Upper lobe of left lung (tissue), 6 donors: ENCODE results near the gene ARHGEF10L. TPM values are rescaled to one million over a fixed set of nuclear protein-coding genes. Genes with fewer than 3 reads are reported as not detected.
A peak's percentile ranks its signal among the peaks of the same experiment; 100 is the strongest.

ENCODE experiments used
- ATAC-seq, 2 donors: fragments of 200-7000 bp; cut with Tn5 transposase; one replicate each; pipeline ENCODE4 v1.9.1; 2022; ENCODE audit warnings: mild to moderate bottlenecking in 2 of 2, moderate library complexity in 2 of 2; ENCODE audit not compliant: low FRiP score in 2 of 2
- DNase-seq, 2 donors: peaks; one replicate each; pipeline ENCODE4 v3.0.0-alpha.2; 2019 to 2020
- H3K27ac ChIP-seq, 4 donors: fragments of 200-600 bp; sonication (generic); one replicate each; pipeline ENCODE4 v1.5.1; 2016 to 2019
- H3K27me3 ChIP-seq, 4 donors: fragments of 200-600 bp; sonication (generic); one replicate each; pipeline ENCODE4 v1.5.1; 2017 to 2019
- H3K36me3 ChIP-seq, 4 donors: fragments of 200-600 bp; sonication (generic); one replicate each; pipeline ENCODE4 v1.5.1; 2016 to 2019
- H3K4me1 ChIP-seq, 4 donors: fragments of 200-600 bp; sonication (generic); one replicate each; pipeline ENCODE4 v1.5.1; 2018 to 2019
- H3K4me3 ChIP-seq, 4 donors: fragments of 200-600 bp; sonication (generic); one replicate each; pipeline ENCODE4 v1.5.1; 2017 to 2019; ENCODE audit warnings: mild to moderate bottlenecking in 2 of 4, moderate library complexity in 1 of 4
- H3K9me3 ChIP-seq, 4 donors: fragments of 200-600 bp; sonication (generic); one replicate each; pipeline ENCODE4 v1.5.1; 2018 to 2019
- EP300 ChIP-seq, 4 donors: sonication (generic); formaldehyde crosslinking; IDR thresholded peaks; one replicate each; pipeline ENCODE4 v1.5.1; 2017; ENCODE audit warnings: antibody characterized with exemption in 4 of 4, control low read depth in 2 of 4
- POLR2A ChIP-seq, 4 donors: fragments of 450-650 bp; IDR thresholded peaks; one replicate each; pipeline ENCODE4 v1.5.1; 2016 to 2017; ENCODE audit warnings: antibody characterized with exemption in 4 of 4, mild to moderate bottlenecking in 2 of 4
- POLR2AphosphoS5 ChIP-seq, 2 donors: sonication (generic); formaldehyde crosslinking; IDR thresholded peaks; one replicate each; pipeline ENCODE4 v1.5.1; 2017; ENCODE audit warnings: antibody characterized with exemption in 2 of 2
- WGBS, 2 donors: methylation state at CpG; one replicate each; pipeline ENCODE4 v1.1.5; 2017 to 2018; 5-methylcytosine and 5-hydroxymethylcytosine counted together
- total RNA-seq, 6 donors: library from RNA; depleted of rRNA in 4 of 6; stranded (reverse); fragments of >200 nt in 4 of 6; gene quantifications; one replicate each; pipeline versions ENCODE4 v1.1.0 to v1.2.1, GENCODE V29; 2016 to 2021
- TF ChIP-seq, protein P1 (sequence below), 6 experiments: fragments of 450-650 bp in 4 of 6; fragments of 200-600 bp in 2 of 6; sonication (generic) in 2 of 6; IDR thresholded peaks; one replicate each; pipeline ENCODE4 v1.5.1; 2016 to 2019; ENCODE audit warnings: antibody characterized with exemption in 6 of 6
- donor health status: DM: no; HTN: no; CAD: no; lungs with moderate emphysema.
- donor health status: DM: no; HTN: yes; CAD: no; lungs with severe emphysema.

ARHGEF10L gene
- total RNA-seq, 6 donors from 2014 or later = 17.6 to 172 (median 50.0) TPM

DNA sequence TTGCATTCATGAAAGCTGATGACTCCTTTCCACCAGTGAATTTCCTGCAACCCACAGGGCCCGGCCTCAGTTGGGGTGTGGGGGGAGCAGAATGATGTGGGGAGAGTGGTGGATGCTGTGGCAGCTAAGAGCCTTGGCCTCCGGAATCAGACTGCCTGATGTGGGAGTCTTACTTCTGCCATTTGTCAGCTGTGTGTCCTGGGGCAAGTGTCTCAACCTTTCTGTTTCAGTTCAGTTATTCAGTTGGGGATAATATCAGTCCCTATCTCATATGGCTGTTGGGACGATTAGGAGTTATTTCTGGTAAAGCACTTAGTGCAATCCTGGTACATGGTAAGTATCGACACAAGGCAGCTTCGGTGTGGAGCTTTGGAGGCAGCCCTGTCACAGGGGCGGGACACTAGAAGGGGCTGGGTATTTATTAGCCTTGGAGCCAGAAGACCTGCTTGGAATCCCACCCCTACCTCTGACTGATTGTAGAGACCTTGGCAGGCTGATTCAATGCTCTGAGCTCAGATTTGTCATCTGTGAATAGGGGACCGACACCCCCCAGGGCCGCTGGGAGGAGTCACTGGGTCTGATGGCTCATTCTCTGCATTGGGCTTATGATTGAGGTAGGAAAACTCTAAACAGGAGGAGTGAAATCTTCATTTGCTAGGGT lies 19.6 kb downstream of the ARHGEF10L start:
- H3K27ac ChIP-seq = peak overlapping the region in 1 of 4 donors; percentile 32
- no peak for ATAC-seq
- H3K4me3 ChIP-seq = no peak overlapping the region
- 82 to 86% methylated on average over 4 to 8 of the region's 8 CpGs for WGBS, 2 donors
- no peaks in the 10 kb centered on the region for H3K36me3 ChIP-seq
- DNase-seq = no peak
- peaks cover 2 to 18% (median 5%) of the 10 kb centered on the region in 4 donors for H3K4me1 ChIP-seq
- no peaks in the 10 kb centered on the region for H3K27me3 ChIP-seq
- H3K9me3 ChIP-seq = no peaks in the 10 kb centered on the region
- no peak for TF ChIP-seq POLR2A (IDR thresholded peaks at IDR 0.05)
- TF ChIP-seq, protein P1, sequence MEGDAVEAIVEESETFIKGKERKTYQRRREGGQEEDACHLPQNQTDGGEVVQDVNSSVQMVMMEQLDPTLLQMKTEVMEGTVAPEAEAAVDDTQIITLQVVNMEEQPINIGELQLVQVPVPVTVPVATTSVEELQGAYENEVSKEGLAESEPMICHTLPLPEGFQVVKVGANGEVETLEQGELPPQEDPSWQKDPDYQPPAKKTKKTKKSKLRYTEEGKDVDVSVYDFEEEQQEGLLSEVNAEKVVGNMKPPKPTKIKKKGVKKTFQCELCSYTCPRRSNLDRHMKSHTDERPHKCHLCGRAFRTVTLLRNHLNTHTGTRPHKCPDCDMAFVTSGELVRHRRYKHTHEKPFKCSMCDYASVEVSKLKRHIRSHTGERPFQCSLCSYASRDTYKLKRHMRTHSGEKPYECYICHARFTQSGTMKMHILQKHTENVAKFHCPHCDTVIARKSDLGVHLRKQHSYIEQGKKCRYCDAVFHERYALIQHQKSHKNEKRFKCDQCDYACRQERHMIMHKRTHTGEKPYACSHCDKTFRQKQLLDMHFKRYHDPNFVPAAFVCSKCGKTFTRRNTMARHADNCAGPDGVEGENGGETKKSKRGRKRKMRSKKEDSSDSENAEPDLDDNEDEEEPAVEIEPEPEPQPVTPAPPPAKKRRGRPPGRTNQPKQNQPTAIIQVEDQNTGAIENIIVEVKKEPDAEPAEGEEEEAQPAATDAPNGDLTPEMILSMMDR (IDR thresholded peaks at IDR 0.05) = no peak
- no peak for TF ChIP-seq POLR2AphosphoS5 (IDR thresholded peaks at IDR 0.05)
- no peak for TF ChIP-seq EP300 (IDR thresholded peaks at IDR 0.05)

DNA sequence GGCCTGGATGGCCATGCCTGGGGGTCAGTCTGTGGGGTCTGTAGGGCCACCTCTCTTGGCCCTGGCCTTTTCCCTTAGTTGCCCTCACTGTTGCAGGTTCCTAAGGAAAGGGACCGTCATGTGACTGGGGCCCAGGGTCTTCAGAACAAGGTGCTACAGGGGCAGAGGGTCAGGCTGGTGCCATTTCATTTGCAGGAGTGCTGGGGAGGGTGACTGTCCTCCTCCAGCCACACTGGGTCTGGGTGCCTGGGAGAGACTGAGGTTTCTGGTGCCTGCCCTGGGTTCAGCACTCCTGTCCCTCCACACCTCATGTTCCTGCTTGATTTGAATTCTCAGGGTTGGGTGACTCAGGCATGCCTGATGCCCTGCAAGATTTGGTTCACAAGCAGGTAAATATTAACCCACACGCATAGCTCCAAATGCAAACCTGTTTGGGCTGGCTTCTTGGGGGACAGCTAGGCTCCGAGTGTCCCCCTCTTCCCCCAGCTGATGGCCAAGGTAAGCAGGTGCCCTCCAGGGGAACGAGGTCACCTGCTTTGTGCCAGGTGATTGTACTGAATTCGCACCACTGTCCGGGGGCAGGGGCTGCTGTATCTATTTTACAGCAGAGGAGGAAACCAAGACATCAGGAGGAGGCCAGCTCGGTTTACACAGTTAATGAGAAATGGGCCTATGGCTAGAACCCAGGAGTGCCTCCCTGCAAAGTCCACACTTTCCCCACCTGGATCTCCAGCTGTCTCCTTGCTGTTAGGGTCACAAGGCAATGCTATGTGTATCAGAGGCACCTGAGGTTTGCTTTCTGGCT lies 20.3 kb downstream of the ARHGEF10L start:
- H3K27ac ChIP-seq = peak overlapping the region in 3 of 4 donors; percentile 42 to 86 (median 77)
- H3K36me3 ChIP-seq = no peaks in the 10 kb centered on the region
- no peaks in the 10 kb centered on the region for H3K27me3 ChIP-seq
- WGBS, 2 donors = 70 to 80% methylated on average over 7 of the region's 7 CpGs
- no peaks in the 10 kb centered on the region for H3K9me3 ChIP-seq
- H3K4me1 ChIP-seq = peaks cover 2 to 26% (median 9%) of the 10 kb centered on the region in 4 donors
- TF ChIP-seq EP300 (IDR thresholded peaks at IDR 0.05) = no peak
- TF ChIP-seq, protein P1 (IDR thresholded peaks at IDR 0.05) = no peak
- no peak for TF ChIP-seq POLR2A (IDR thresholded peaks at IDR 0.05)
- TF ChIP-seq POLR2AphosphoS5 (IDR thresholded peaks at IDR 0.05) = no peak
- no peak for DNase-seq
- no peak overlapping the region for H3K4me3 ChIP-seq
- no peak for ATAC-seq

DNA sequence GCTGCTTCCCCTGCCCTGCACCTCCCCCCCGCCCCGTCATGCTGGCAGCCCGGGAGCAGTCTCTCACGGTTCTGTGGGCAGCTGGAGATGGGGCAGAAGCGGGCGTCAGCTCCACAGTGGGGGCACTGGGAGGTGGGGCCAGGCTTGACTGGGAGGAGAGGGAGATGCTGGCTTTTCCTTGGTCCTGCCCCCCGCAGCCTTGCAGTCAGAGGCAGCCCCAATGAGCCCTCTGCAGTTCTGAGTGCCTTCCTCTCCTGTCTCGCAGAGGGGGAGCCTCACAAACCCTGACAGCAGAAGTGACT lies 21.7 kb downstream of the ARHGEF10L start:
- ATAC-seq = peak in 1 of 2 donors; percentile 25
- 63 to 79% methylated on average over 6 to 7 of the region's 8 CpGs for WGBS, 2 donors
- H3K27ac ChIP-seq = peak overlapping the region; percentile 63 to 86 (median 78)
- peak in 1 of 2 donors; percentile 64 for DNase-seq
- no peaks in the 10 kb centered on the region for H3K9me3 ChIP-seq
- no peaks in the 10 kb centered on the region for H3K36me3 ChIP-seq
- no peaks in the 10 kb centered on the region for H3K27me3 ChIP-seq
- TF ChIP-seq POLR2A (IDR thresholded peaks at IDR 0.05) (no peak), EP300 (IDR thresholded peaks at IDR 0.05) (no peak), POLR2AphosphoS5 (IDR thresholded peaks at IDR 0.05) (no peak)
- TF ChIP-seq, protein P1 (IDR thresholded peaks at IDR 0.05) = no peak
- no peak overlapping the region for H3K4me3 ChIP-seq
- H3K4me1 ChIP-seq = peaks cover 2 to 36% (median 12%) of the 10 kb centered on the region in 4 donors

DNA sequence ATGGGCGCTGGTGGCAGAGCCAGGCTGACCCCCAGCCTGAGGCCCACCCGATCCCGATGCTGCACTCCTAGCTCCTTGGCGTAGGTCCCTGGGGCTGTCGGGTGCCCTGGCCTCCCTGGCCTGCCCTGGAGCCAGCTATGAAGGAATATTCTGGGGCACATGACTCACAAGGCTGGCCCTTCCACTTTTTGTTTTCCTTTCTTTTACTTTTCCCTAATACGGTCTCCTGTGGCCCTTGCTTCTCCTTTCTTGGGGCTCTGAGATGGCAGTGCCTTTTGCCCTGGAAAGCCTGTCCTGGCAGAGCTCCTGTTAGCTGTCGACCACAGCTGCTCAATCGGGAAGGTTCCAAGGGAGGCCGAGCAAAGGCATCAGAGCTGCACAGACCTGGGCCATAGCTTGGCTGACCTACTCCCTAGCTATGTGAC lies 22.1 kb downstream of the ARHGEF10L start:
- no peaks in the 10 kb centered on the region for H3K36me3 ChIP-seq
- WGBS, 2 donors = 64 to 69% methylated on average over 9 of the region's 9 CpGs
- peak in 1 of 2 donors; percentile 38 for DNase-seq
- H3K4me3 ChIP-seq = no peak overlapping the region
- TF ChIP-seq POLR2AphosphoS5 (IDR thresholded peaks at IDR 0.05) (no peak), EP300 (IDR thresholded peaks at IDR 0.05) (no peak), POLR2A (IDR thresholded peaks at IDR 0.05) (no peak)
- TF ChIP-seq, protein P1 (IDR thresholded peaks at IDR 0.05) = no peak
- H3K27me3 ChIP-seq = no peaks in the 10 kb centered on the region
- peak; percentile 21 to 70 for ATAC-seq
- peak overlapping the region; percentile 63 to 86 (median 78) for H3K27ac ChIP-seq
- peaks cover 2 to 36% (median 12%) of the 10 kb centered on the region in 4 donors for H3K4me1 ChIP-seq
- H3K9me3 ChIP-seq = no peaks in the 10 kb centered on the region
